CD4-positive, alpha-beta T cell treated with Interleukin-4 for 1 hour (primary cell): ENCODE data around the gene AASS.

ENCODE experiments used
- DNase-seq, 2 donors: peaks; one replicate each; pipeline ENCODE4 v3.0.0-alpha.2; 2020 to 2022

AASS gene

GRCh38 chr7:122035876-122036275 lies 108.2 kb downstream of the AASS start:
- no peak for DNase-seq

DNA sequence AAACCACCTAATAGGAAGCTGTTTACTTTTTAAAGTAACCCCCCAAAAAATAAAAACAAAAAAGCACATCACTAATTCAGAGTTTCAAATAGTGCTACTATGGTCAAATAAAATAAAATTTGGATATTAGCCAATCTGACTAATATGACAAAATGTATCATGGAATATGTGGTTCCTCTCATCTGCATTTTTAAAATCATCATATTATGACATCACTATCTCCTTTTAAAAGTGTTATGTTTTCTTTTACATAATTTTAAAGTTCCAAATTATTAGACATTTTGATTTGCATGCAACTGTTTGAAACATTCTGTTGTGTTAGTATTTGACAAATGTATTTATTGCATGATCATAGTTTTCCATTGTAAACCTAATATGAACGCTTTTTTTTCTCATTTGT lies 110.4 kb downstream of the AASS start:
- DNase-seq = no peak

DNA sequence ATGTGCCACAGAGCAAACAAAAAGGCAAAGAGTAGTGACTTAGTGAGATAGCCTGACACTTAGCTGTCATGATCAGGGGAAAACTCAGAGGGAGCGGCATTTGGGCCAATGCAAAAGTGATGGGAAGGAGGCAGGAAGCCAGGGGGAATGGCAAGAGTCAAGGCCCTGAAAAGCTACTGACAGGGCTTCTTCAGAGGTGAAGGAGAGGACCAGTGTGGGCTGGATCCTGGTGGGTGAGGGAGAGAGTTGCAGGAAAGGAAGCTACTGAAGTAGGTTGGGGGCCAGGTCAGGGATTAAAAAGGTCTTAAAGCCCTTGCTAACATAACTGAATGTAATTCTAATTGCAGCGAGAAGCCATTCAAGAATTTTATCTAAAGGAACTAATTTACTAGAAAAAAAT lies 117.0 kb downstream of the AASS start:
- no peak for DNase-seq
